GM12892 (cell line): Measurements from ENCODE around the gene P2RY2.

Source experiments
- DNase-seq: peaks from one replicate; pipeline ENCODE4 v3.0.0; 2011; ENCODE audit not compliant: insufficient read length
- FAIRE-seq: peaks from 2 replicates; lab custom pipeline; 2011; peaks lifted over from hg19 to GRCh38; lab: Jason Lieb, UNC
- POLR2A ChIP-seq: IDR thresholded peaks from 2 replicates; pipeline ENCODE4 v1.6.1; 2011; ENCODE audit warnings: low read depth, low read length, control low read depth
- POLR2AphosphoS5 ChIP-seq: IDR thresholded peaks from 2 replicates; pipeline ENCODE4 v1.6.1; 2011; ENCODE audit warnings: low read depth, low read length, control low read depth
- TAF1 ChIP-seq: IDR thresholded peaks from 2 replicates; pipeline ENCODE4 v1.6.1; 2011; ENCODE audit warnings: low read depth, mild to moderate bottlenecking, control low read depth, low read length, borderline replicate concordance

P2RY2 gene

DNA sequence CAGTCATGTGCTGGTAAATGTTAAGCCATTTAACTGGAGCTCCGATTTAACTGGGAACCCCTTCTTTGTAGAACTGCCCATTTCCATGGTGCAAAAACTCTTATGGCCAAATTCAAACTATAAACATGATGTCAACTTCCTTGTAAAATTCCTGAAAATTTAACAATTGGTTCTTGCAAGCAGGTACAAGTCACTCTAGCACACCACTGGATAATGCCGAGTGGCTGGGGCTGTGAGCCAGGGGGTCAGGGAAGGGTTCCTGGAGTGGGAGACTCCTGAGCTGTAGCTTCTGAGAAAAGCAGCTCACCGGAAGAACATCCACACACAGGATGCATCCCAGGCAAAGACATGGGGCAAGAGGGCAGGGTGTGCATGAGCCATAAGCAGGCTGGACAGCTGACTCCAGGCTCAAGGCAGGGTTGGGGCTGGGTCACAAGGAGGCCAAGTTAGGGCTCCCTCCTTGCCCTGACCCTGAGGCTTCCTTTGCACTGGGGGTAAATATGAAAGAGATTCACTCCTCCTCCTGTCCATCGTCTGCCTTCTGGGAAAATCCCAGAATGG lies 18.2 kb downstream of the P2RY2 start:
- FAIRE-seq (peak; percentile 48), DNase-seq (no peak)
- TF ChIP-seq POLR2AphosphoS5 (no peak), POLR2A (no peak), TAF1 (no peak)

DNA sequence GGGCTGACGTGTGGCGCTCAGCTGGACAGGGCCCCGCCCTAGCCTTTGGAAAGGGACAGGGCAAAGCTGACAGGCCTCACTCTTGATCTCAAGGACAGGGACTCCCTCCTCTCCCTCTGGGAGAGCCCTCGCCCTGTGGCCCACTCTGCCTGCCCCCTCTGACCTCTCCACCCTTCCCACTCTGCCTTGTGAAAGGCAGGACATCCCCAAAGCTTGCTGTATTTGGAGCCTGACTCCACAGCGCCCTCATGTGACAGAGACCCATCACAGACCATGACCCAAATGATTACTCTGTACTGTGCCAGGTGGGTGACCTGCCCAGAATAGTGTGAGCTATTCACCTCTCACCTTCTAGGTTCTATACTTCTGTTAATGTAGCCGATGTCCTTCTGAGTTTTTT lies 18.8 kb downstream of the P2RY2 start:
- FAIRE-seq, result peak; percentile 80
- TF ChIP-seq POLR2AphosphoS5 (no peak), TAF1 (no peak), POLR2A (no peak)

DNA sequence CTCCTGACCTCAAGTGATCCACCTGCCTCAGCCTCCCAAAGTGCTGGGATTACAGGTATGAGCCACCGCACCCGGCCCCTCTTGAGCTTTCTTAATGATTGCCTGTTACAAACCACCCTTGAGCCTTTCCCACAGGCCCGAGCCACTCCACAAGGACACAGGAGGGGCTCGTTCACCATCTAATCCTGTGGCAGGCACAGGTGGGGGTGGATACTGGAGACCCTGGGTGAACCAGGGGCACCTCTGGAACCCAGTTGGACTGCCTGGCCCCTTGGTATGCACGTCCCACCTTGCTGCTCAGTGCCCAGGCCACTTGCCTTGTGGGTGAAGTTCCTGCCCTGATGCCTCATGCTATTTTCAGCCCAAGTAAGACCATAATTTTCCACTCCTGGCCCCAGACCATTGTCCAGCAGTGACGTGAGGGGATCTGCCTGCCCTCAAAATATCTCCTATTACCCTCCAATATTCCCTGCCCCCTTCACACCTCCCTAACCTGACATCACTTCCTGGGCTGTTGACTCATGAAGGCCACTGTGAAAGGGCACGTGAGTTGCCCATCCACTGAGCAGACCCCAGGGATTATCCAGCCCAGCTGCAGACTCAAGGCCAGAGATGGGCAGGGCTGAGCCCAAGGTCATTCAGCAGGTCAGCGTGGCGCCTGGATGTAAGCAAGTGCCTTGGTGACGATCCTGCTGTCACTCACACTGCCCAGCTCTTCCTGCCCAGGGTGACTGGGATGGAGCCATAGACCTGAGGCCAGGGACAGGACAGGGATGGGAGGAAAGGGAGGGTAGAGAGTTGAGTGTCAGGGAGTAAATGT lies 19.6 kb downstream of the P2RY2 start:
- TF ChIP-seq POLR2AphosphoS5 (no peak), TAF1 (no peak), POLR2A (no peak)
- DNase-seq, result no peak
- FAIRE-seq, result no peak

More for the DNA sequence above, 18.8 kb downstream of the P2RY2 start:
- DNase-seq, result peak; percentile 52

DNA sequence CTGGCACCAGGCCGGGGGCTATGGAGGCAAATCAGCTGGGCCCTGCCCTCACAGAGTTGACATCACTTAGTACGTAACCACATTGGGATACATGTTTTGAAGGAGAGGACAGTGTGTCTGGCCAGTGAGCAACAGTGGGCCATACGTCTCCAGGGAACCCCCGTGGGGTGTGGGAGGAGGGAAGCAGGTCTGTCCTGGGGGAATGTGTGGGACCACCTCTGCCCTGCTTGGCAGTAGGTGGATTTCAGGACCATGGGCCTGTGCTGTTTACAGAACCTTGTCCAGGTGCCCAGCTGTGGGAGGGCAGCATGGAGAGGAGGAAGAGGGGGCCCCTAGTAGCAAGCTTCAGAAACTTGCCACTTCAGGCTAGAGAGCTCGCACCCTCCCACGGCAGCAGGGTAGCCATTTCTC lies 21.0 kb downstream of the P2RY2 start:
- TF ChIP-seq TAF1 (no peak), POLR2AphosphoS5 (no peak), POLR2A (no peak)
- DNase-seq, result no peak
- FAIRE-seq, result no peak

DNA sequence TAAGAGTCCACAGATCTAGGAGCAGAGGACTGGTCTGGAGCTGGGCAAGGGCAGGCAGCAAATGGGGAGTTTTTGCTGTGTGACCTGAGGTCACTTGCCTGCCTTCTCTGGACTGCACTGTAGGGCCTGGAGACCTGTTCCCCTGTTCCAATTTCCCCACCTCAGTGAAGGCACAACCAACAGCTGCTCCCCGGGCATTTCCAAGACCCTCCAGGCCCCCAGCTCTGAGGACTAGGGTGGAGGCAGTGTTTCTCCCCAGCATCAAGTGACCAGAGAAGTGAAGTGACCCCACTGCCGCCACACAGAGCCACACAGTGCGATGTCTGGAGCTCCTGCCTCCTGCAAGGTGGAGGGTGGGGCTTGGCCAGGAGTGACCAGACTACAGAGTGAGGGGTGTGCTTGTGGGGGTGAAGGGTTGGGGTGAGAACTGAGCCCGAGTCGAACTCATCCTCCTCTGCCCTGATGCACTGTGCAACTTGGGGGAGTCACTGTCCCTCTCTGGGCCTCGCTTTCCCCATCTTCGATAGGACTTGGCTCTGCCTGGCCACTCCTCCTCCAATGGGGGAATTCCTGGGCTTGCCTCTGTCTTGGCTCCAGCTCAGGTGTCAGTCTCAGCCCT lies 21.6 kb downstream of the P2RY2 start:
- TF ChIP-seq TAF1, result no peak
- no peak for TF ChIP-seq POLR2AphosphoS5
- TF ChIP-seq POLR2A, result no peak
- no peak for DNase-seq

DNA sequence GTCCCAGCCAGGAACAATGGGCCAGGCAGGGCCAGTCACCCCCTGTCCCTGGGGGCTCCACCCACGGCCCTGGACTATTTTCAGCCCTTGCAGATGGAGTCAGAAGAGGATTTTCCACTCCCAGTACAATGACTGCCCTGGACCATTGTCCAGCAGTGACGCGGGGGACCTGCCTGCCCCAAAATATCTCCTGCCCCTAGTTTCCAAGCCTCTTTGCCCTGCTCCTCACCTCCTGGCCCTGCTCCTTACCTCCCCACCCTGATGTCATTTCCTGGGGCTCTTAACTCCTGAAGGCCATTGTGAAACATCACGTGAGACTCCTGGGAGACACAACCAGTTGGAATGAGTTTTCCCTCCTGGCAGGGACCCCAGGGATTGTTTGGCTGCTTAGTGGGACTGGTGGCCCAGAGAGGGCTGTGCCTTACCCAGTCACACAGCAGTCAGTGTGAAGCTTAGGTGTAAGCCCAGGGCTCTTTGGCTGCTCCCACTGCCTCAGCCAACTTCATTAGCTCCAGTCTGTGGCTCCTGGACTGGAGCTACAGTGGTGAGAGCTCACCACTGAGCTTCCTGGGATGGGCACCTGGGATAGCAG lies 22.2 kb downstream of the P2RY2 start:
- FAIRE-seq (no peak), DNase-seq (no peak)
- TF ChIP-seq POLR2A (no peak), POLR2AphosphoS5 (no peak), TAF1 (no peak)

More for the DNA sequence above, 21.6 kb downstream of the P2RY2 start:
- no peak for FAIRE-seq

DNA sequence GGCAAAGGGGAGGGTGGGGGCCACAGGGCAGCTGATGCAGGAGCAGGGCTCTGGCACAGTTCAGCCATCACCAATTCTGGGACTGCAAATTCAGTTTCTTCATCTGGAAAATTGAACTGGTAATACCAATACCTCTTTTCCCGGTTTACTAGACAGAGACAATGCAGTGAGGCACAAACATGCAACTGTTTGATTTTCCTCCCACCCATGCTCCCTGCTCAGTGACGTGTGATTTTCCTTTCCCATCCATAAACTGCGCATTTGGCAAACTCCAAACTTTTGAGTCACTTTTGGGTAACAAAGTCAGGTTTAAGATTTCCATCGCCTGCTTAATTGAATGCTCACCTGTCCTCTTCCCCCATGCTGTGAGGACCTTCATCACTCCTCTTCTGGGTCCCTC lies 23.2 kb downstream of the P2RY2 start:
- no peak for TF ChIP-seq TAF1
- no peak for TF ChIP-seq POLR2A
- no peak for TF ChIP-seq POLR2AphosphoS5
- FAIRE-seq, result no peak
- no peak for DNase-seq

DNA sequence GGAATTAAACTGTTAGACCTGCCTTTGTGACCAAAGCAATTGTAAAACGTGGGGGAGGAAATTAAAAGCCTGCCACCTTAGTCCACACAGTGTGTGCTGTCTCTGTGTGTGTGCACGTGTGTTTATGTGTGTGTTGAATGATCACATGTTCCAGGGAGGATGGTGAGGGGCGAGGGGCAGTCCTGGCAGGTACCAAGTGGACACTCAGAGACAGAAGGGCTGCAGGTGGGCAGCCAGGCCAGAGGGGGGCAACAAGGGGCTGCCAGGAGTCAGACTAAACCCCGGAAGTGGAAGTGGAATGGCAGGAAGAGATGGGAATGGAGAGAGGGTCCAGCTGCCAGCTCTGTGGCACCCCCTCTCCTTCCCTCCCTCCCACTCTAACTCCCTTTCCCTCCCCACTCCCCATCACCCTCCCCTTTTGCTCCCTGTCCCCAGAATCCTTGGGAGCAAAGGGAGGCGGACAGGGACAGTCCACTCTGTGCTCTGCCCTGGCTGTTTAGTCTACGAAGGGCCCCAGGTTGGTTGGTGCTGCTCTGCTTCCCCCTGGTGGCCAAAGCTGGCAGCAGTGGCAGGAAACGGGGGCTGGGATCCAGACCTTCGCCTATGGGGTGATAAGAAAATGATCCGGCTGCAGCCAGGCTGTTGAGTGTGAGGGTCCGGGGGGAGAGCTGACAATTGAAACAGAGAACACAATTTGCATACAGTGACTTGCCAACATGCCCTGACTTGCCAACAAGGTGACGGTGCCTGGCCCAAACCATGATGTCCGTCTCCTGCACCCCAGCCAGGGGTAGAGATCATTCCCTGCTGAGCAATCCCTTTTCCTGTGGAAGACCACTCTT lies 24.4 kb downstream of the P2RY2 start:
- DNase-seq (peak; percentile 71), FAIRE-seq (peak; percentile 91)
- TF ChIP-seq POLR2A (no peak), POLR2AphosphoS5 (no peak), TAF1 (0 out of 2 replicates have a peak, but pooled peaks have one; percentile 49)

DNA sequence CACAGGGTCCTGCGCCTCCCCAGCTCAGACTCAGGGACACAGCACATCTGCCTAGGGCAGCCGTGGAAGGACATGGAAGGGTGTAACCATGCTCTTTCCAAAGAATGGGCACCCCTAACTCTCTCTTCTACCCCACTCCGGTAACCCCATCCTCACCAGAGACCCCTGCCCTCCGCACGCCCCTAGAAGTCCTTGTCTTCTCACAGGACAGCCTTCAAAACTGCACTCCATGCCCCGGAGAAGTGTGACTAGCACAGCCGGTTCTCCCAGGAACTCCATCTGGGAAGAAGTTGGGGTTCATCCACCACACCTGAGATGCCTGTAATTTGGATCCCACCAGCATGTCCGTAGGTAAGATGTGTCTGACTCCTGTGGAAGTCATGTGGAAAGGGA lies 25.0 kb downstream of the P2RY2 start:
- FAIRE-seq, result peak; percentile 33
- no peak for TF ChIP-seq POLR2AphosphoS5
- no peak for TF ChIP-seq TAF1
- no peak for DNase-seq

DNA sequence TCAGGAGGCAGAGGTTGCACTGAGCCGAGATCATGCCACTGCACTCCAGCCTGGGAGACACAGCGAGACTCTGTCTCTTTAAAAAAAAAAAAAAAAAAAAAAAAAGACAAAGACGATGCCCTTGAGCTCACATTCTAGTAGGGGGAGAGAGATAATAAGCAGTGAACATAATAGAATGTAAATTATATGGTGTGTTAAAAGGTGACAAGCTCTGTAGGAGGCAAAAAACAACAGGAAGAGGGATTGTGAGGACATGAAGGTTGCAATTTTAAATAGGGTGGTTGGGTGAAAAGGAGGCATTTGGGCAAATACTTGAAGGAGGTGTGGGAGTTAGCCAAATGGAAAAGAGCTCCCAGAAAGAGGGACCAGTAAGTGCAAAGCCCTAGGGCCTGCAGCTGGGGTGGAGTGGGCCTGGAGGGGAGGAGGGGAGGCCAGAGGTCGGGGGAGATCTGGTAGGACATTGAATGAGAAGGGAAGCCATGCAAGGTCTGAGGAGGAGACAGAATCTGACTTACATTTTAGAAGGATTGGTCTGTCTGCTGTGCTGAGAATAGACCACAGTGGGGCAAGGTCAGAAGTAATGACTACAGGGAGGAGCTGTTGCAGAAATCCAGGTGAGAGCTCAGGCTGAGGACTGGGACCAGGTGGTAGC lies 26.6 kb downstream of the P2RY2 start:
- TF ChIP-seq TAF1, result no peak
- TF ChIP-seq POLR2A, result no peak
- no peak for TF ChIP-seq POLR2AphosphoS5
- no peak for DNase-seq
- no peak for FAIRE-seq

DNA sequence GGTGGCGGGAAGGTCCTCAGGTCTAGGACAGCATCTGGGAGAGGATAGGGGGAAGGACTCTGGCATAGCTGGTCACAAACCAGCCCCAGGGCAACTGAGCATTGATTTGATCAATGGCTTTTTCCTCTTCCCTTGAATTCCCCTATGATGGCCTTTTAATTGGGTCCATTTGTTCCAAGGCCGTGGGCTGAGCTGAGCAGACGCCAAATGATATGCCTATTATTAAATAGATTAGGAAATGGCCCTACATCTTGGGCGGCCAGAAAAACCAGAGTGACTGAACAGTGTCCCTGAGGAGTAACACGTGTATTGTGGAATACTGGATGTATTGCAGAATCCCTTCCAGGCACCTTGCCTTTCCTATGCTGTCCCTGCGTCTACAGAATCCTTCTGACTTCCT lies 27.4 kb downstream of the P2RY2 start:
- no peak for DNase-seq
- no peak for FAIRE-seq

More for the DNA sequence above, 27.4 kb downstream of the P2RY2 start:
- TF ChIP-seq POLR2A (no peak), POLR2AphosphoS5 (no peak), TAF1 (no peak)
